Medulla oblongata (tissue), 1 donor: Measurements from ENCODE around the gene CCDC85A.

Source experiments
- DNase-seq: peaks from one replicate; pipeline ENCODE4 v3.0.0-alpha.2; 2015; ENCODE audit errors: extremely low spot score

CCDC85A gene

GRCh38 chr2:56297671-56298070, 113.9 kb downstream of the CCDC85A start:
- DNase-seq, result no peak

GRCh38 chr2:56299171-56299691, 115.4 kb downstream of the CCDC85A start:
- DNase-seq, result peak; percentile 32

GRCh38 chr2:56309626-56310170, 125.9 kb downstream of the CCDC85A start:
- DNase-seq, result no peak

GRCh38 chr2:56313500-56313921, 129.7 kb downstream of the CCDC85A start:
- DNase-seq, result no peak

- DNase-seq, result no peak
Measured at GRCh38 chr2:56314371-56314770, 130.6 kb downstream of the CCDC85A start.

- DNase-seq, result no peak
Measured at GRCh38 chr2:56314796-56315195, 131.0 kb downstream of the CCDC85A start.

GRCh38 chr2:56315376-56315775, 131.6 kb downstream of the CCDC85A start:
- DNase-seq, result no peak

- no peak for DNase-seq
Measured at GRCh38 chr2:56316011-56316410, 132.2 kb downstream of the CCDC85A start.

- no peak for DNase-seq
Measured at GRCh38 chr2:56318147-56318546, 134.4 kb downstream of the CCDC85A start.

GRCh38 chr2:56325661-56326345, 142.0 kb downstream of the CCDC85A start:
- DNase-seq, result no peak

- DNase-seq, result no peak
Measured at GRCh38 chr2:56326346-56326741, 142.6 kb downstream of the CCDC85A start.

GRCh38 chr2:56331810-56332209, 148.0 kb downstream of the CCDC85A start:
- no peak for DNase-seq

- DNase-seq, result no peak
Measured at GRCh38 chr2:56333812-56334485, 150.2 kb downstream of the CCDC85A start.

GRCh38 chr2:56334622-56335021, 150.8 kb downstream of the CCDC85A start:
- DNase-seq, result peak; percentile 48

- DNase-seq, result no peak
Measured at GRCh38 chr2:56335101-56335500, 151.3 kb downstream of the CCDC85A start.

- no peak for DNase-seq
Measured at GRCh38 chr2:56337342-56337741, 153.6 kb downstream of the CCDC85A start.

GRCh38 chr2:56338232-56338631, 154.4 kb downstream of the CCDC85A start:
- DNase-seq, result no peak

- DNase-seq, result no peak
Measured at GRCh38 chr2:56344771-56345170, 161.0 kb downstream of the CCDC85A start.

- no peak for DNase-seq
Measured at GRCh38 chr2:56347881-56348280, 164.1 kb downstream of the CCDC85A start.

GRCh38 chr2:56348392-56349210, 164.8 kb downstream of the CCDC85A start:
- DNase-seq, result peak; percentile 49

- DNase-seq, result no peak
Measured at GRCh38 chr2:56357655-56358295, 174.0 kb downstream of the CCDC85A start.

- no peak for DNase-seq
Measured at GRCh38 chr2:56361844-56362243, 178.1 kb downstream of the CCDC85A start.
